Measurements from ENCODE around the gene SLC7A5.

The SLC7A5 gene

DNA sequence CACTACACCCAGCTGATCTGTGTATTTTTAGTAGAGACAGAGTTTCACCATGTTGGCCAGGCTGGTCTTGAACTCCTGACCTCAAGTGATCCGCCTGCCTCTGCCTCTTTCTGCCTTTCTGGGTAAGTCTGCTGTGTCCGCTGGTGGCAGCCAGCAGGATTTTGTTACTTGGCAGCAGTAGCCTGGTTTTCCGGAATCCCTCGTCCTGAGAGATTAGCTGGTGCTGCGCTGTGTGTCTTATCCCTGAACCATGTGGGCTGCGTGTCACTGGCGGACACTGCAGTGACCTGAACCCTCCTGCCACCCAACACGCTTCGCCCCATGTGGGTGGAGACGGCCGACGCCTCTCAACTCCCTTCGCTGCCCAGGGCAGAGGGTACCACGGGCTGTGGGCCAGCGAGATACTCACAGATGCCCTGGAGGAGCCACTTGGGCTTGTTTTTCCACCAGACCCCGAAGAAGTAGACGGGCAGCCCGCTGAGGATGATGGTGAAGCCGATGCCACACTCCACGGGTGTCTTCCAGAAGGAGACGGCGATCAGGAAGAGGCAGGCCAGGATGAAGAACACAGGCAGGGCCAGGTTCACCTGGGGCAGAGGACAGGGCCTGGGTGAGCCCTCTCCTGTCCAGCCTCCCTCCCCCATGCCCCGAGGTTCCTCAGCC lies 35.2 kb downstream of the SLC7A5 start:
- no peak for DNase-seq (ENCODE audit: low read depth)
- TF ChIP-seq CTCF (IDR thresholded peaks at IDR 0.05; ENCODE audit: insufficient read depth, low read depth, low read length, missing control alignments): no peak
- no peak overlapping the region for H3K4me3 ChIP-seq (ENCODE audit: low read depth, low read length)

GRCh38 chr16:87833548-87833947 lies 35.8 kb downstream of the SLC7A5 start:
- DNase-seq (ENCODE audit: low read depth): no peak
- TF ChIP-seq CTCF (IDR thresholded peaks at IDR 0.05; ENCODE audit: insufficient read depth, low read depth, low read length, missing control alignments): no peak
- H3K4me3 ChIP-seq (ENCODE audit: low read depth, low read length): no peak overlapping the region

GRCh38 chr16:87832741-87833502 lies 36.4 kb downstream of the SLC7A5 start:
- no peak for DNase-seq (ENCODE audit: low read depth)
- TF ChIP-seq CTCF (IDR thresholded peaks at IDR 0.05; ENCODE audit: insufficient read depth, low read depth, low read length, missing control alignments): no peak
- no peak overlapping the region for H3K4me3 ChIP-seq (ENCODE audit: low read depth, low read length)

- DNase-seq (ENCODE audit: low read depth): no peak
- TF ChIP-seq CTCF (IDR thresholded peaks at IDR 0.05; ENCODE audit: insufficient read depth, low read depth, low read length, missing control alignments): no peak
These were observed 37.2 kb downstream of the SLC7A5 start for GRCh38 chr16:87832137-87832527.

GRCh38 chr16:87831421-87832136 lies 37.7 kb downstream of the SLC7A5 start:
- no peak for TF ChIP-seq CTCF (IDR thresholded peaks at IDR 0.05; ENCODE audit: insufficient read depth, low read depth, low read length, missing control alignments)
- no peak for DNase-seq (ENCODE audit: low read depth)
- no peak overlapping the region for H3K4me3 ChIP-seq (ENCODE audit: low read depth, low read length)

More at GRCh38 chr16:87832137-87832527, 37.2 kb downstream of the SLC7A5 start:
- H3K4me3 ChIP-seq (ENCODE audit: low read depth, low read length): no peak overlapping the region

- no peak for DNase-seq (ENCODE audit: low read depth)
- no peak overlapping the region for H3K4me3 ChIP-seq (ENCODE audit: low read depth, low read length)
- no peak for TF ChIP-seq CTCF (IDR thresholded peaks at IDR 0.05; ENCODE audit: insufficient read depth, low read depth, low read length, missing control alignments)
These were observed 38.5 kb downstream of the SLC7A5 start for GRCh38 chr16:87830673-87831420.

Data from GM12865 (cell line).